H9 (cell line): ENCODE data around the gene C11orf87. TPM values are rescaled to one million over a fixed set of nuclear protein-coding genes. Genes with fewer than 3 reads are reported as not detected.
A peak's percentile ranks its signal among the peaks of the same experiment; 100 is the strongest.

ENCODE experiments used
- DNase-seq: peaks from one replicate; pipeline ENCODE4 v3.0.0-alpha.2; 2017
- H2AFZ ChIP-seq: one replicate; pipeline ENCODE4 v1.6.1; 2013; ENCODE audit warnings: mild to moderate bottlenecking, low read length, control low read depth, moderate library complexity
- H2AK5ac ChIP-seq: 2 replicates; pipeline ENCODE4 v1.6.1; 2013; ENCODE audit warnings: low read length, control low read depth, mixed read lengths; ENCODE audit not compliant: insufficient read length
- H2BK120ac ChIP-seq: one replicate; pipeline ENCODE4 v1.6.1; 2013; ENCODE audit warnings: low read depth, mild to moderate bottlenecking, low read length, control low read depth, inconsistent platforms; ENCODE audit not compliant: poor library complexity, severe bottlenecking
- H2BK12ac ChIP-seq: 2 replicates; pipeline ENCODE4 v1.6.1; 2013; ENCODE audit warnings: low read length, control low read depth, mixed read lengths, low read depth; ENCODE audit not compliant: insufficient read length
- H2BK15ac ChIP-seq: 2 replicates; pipeline ENCODE4 v1.6.1; 2013; ENCODE audit warnings: low read depth, low read length, control low read depth
- H2BK20ac ChIP-seq: one replicate; pipeline ENCODE4 v1.6.1; 2013; ENCODE audit warnings: low read depth, mild to moderate bottlenecking, low read length, control low read depth, inconsistent platforms; ENCODE audit not compliant: poor library complexity, severe bottlenecking
- H2BK5ac ChIP-seq: 2 replicates; pipeline ENCODE4 v1.6.1; 2013; ENCODE audit warnings: low read length, control low read depth, mixed read lengths; ENCODE audit not compliant: insufficient read length
- H3K14ac ChIP-seq: 2 replicates; pipeline ENCODE4 v1.6.1; 2013; ENCODE audit warnings: low read length, control low read depth; ENCODE audit not compliant: insufficient read depth
- H3K18ac ChIP-seq: 2 replicates; pipeline ENCODE4 v1.6.1; 2013; ENCODE audit warnings: low read depth, mild to moderate bottlenecking, mixed read lengths, low read length, control low read depth; ENCODE audit not compliant: insufficient read length
- H3K23ac ChIP-seq: 2 replicates; pipeline ENCODE4 v1.6.1; 2013; ENCODE audit warnings: low read length, control low read depth, mixed read lengths, low read depth; ENCODE audit not compliant: insufficient read length
- H3K23me2 ChIP-seq: 2 replicates; pipeline ENCODE4 v1.6.1; 2013; ENCODE audit warnings: low read depth, mild to moderate bottlenecking, mixed read lengths, low read length, control low read depth; ENCODE audit not compliant: insufficient read length, poor library complexity, severe bottlenecking
- H3K27ac ChIP-seq: 2 replicates; pipeline ENCODE4 v1.5.1; 2013; ENCODE audit warnings: low read length, control low read depth, mixed read lengths, low read depth; ENCODE audit not compliant: insufficient read length
- H3K27me3 ChIP-seq: 2 replicates; pipeline ENCODE4 v1.6.1; 2013; ENCODE audit warnings: low read length, control low read depth, inconsistent platforms; ENCODE audit not compliant: insufficient read depth
- H3K4ac ChIP-seq: 2 replicates; pipeline ENCODE4 v1.6.1; 2013; ENCODE audit warnings: low read depth, mild to moderate bottlenecking, control low read depth, inconsistent platforms, low read length, moderate library complexity
- H3K4me1 ChIP-seq: 2 replicates; pipeline ENCODE4 v1.6.1; 2013; ENCODE audit warnings: low read length, control low read depth, inconsistent platforms; ENCODE audit not compliant: insufficient read depth
- H3K4me2 ChIP-seq: 2 replicates; pipeline ENCODE4 v1.6.1; 2013; ENCODE audit warnings: low read length, control low read depth, mixed read lengths; ENCODE audit not compliant: insufficient read length, insufficient read depth
- H3K56ac ChIP-seq: 2 replicates; pipeline ENCODE4 v1.6.1; 2013; ENCODE audit warnings: low read depth, mild to moderate bottlenecking, mixed read lengths, low read length, control low read depth; ENCODE audit not compliant: insufficient read length
- H3K79me1 ChIP-seq: 2 replicates; pipeline ENCODE4 v1.6.1; 2013; ENCODE audit warnings: low read depth, mild to moderate bottlenecking, moderate library complexity, low read length, control low read depth, inconsistent platforms; ENCODE audit not compliant: insufficient read depth, poor library complexity, severe bottlenecking
- H3K79me2 ChIP-seq: 2 replicates; pipeline ENCODE4 v1.6.1; 2013; ENCODE audit warnings: low read length, control low read depth, inconsistent platforms; ENCODE audit not compliant: insufficient read depth
- H3K9ac ChIP-seq: 2 replicates; pipeline ENCODE4 v1.6.1; 2013; ENCODE audit warnings: low read length, control low read depth, mixed read lengths; ENCODE audit not compliant: insufficient read length; ENCODE audit errors: extremely low read depth
- H3K9me3 ChIP-seq: one replicate; pipeline ENCODE4 v1.6.1; 2013; ENCODE audit warnings: low read depth, low read length, inconsistent platforms; ENCODE audit not compliant: control insufficient read depth
- H3T11ph ChIP-seq: one replicate; pipeline ENCODE4 v1.6.1; 2013; ENCODE audit warnings: mild to moderate bottlenecking, low read length, control low read depth, inconsistent platforms
- H4K20me1 ChIP-seq: one replicate; pipeline ENCODE4 v1.6.1; 2013; ENCODE audit not compliant: control insufficient read depth, insufficient read length, insufficient read depth
- H4K5ac ChIP-seq: 2 replicates; pipeline ENCODE4 v1.6.1; 2013; ENCODE audit warnings: low read depth, mild to moderate bottlenecking, mixed read lengths, low read length, control low read depth; ENCODE audit not compliant: insufficient read length
- H4K8ac ChIP-seq: replicated peaks from 2 replicates; pipeline ENCODE4 v1.6.1; 2013; ENCODE audit warnings: low read length, control low read depth, mixed read lengths, low read depth; ENCODE audit not compliant: insufficient read length
- H4K91ac ChIP-seq: 2 replicates; pipeline ENCODE4 v1.6.1; 2013; ENCODE audit warnings: low read depth, mild to moderate bottlenecking, moderate library complexity, mixed read lengths, low read length, control low read depth; ENCODE audit not compliant: insufficient read length
- H3K27ac Mint-ChIP-seq, 3 experiments: 2 replicates in 2 of 3; 3 replicates in 1 of 3; pipeline ENCODE4 v1.8.0; 2020 to 2021; ENCODE audit warnings: mixed read lengths in 3 of 3, mild to moderate bottlenecking in 1 of 3, moderate library complexity in 1 of 3
- H3K27me3 Mint-ChIP-seq: 2 replicates; pipeline ENCODE4 v1.8.0; 2021; ENCODE audit warnings: low read depth, mild to moderate bottlenecking, moderate library complexity, mixed read lengths
- H3K36me3 Mint-ChIP-seq, 3 experiments: 2 replicates in 2 of 3; 3 replicates in 1 of 3; pipeline ENCODE4 v1.8.0; 2020 to 2021; ENCODE audit warnings: low read depth in 3 of 3, mixed read lengths in 3 of 3; ENCODE audit not compliant: insufficient read depth in 1 of 3
- H3K4me1 Mint-ChIP-seq, 2 experiments: 2 replicates each; pipeline ENCODE4 v1.8.0; 2020; ENCODE audit warnings: mixed read lengths in 2 of 2
- H3K4me3 Mint-ChIP-seq, 2 experiments: 2 replicates in 1 of 2; 3 replicates in 1 of 2; pipeline ENCODE4 v1.8.0; 2020 to 2021; ENCODE audit warnings: mild to moderate bottlenecking in 2 of 2, mixed read lengths in 2 of 2, moderate library complexity in 1 of 2
- H3K9me3 Mint-ChIP-seq, 2 experiments: 2 replicates in 1 of 2; 3 replicates in 1 of 2; pipeline ENCODE4 v1.8.0; 2020; ENCODE audit warnings: mild to moderate bottlenecking in 2 of 2, mixed read lengths in 2 of 2, moderate library complexity in 1 of 2
- WGBS: extraction: QIAGEN DNeasy Blood & Tissue Kit; methylation state at CpG from one replicate; pipeline ENCODE4 v1.1.7; 2013; ENCODE audit warnings: missing lambda C conversion rate, low lambda C conversion rate, mixed read lengths; ENCODE audit not compliant: insufficient read length; ENCODE audit errors: extremely low coverage; 5-methylcytosine and 5-hydroxymethylcytosine counted together
- total RNA-seq: library from RNA; stranded (reverse); gene quantifications from 2 replicates; pipeline ENCODE4 v1.2.1, GENCODE V29; 2021
- TF ChIP-seq, protein P1 (sequence below): fragments of 200-600 bp; sonication (generic); conservative IDR thresholded peaks from 3 replicates; pipeline ENCODE4 v1.8.0; 2021; ENCODE audit warnings: antibody characterized with exemption, mild to moderate bottlenecking

The C11orf87 gene
- total RNA-seq, 1 experiment from 2014 or later, result 0.11 TPM

DNA sequence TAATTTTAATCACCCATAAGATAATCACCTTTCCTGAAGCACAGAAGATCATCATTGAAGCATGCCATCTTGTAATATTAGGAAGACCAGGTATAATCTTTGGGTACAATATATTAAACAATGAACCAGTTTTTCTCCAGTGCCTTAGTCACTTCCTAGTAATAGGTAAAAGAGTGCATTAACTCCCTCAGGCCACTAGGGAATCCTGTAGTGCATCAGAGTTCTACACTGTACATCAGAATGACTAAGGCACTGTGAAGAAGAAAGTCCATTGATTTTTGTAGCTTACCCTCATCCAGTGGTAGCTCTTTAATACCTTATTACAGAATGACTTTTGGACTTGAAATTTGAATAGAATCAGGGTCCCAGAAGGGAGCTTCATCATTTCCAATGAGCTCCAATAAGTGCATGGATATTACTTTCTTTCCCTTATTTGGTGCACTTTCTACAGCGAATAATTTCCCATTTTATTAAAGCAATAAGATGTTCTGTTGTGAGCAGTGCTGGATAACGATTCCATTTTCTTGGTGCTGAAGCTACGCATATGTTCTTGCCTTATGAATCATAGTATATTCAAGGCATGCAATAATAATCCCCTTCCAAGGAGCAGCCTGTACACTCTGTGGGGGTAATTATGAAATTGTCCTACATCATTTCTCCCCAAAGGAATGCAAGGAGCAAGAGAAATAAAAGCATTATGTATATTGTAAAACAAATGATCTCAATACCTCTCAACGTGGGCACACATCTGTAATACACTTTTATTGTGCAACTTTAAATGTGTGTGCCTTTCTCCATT lies 4.7 kb downstream of the C11orf87 start:
- H4K91ac ChIP-seq, result no peak overlapping the region
- H2AFZ ChIP-seq, result no peak overlapping the region
- H3T11ph ChIP-seq, result no peak overlapping the region
- no peak overlapping the region for H3K23ac ChIP-seq
- Mint-ChIP-seq H3K4me3 (no peak overlapping the region), H3K9me3 (no peaks in the 10 kb centered on the region; a peak in 1 of 5 replicates), H3K27me3 (peaks cover 53% of the 10 kb centered on the region), H3K36me3 (peaks cover 0 to 2% (median 0%) of the 10 kb centered on the region in 3 experiments; a peak in 2 of 7 replicates), H3K4me1 (peaks cover 8 to 19% of the 10 kb centered on the region in 2 experiments), H3K27ac (no peak overlapping the region)
- H2BK120ac ChIP-seq, result no peak overlapping the region
- no peak overlapping the region for H3K56ac ChIP-seq
- H3K79me2 ChIP-seq, result no peaks in the 10 kb centered on the region
- peaks cover 17% of the 10 kb centered on the region for H3K23me2 ChIP-seq
- H4K5ac ChIP-seq, result no peak overlapping the region
- DNase-seq, result no peak
- no CpG with 5 or more reads among the region's 4 CpGs for WGBS
- no peak overlapping the region for H3K18ac ChIP-seq
- TF ChIP-seq, protein P1, sequence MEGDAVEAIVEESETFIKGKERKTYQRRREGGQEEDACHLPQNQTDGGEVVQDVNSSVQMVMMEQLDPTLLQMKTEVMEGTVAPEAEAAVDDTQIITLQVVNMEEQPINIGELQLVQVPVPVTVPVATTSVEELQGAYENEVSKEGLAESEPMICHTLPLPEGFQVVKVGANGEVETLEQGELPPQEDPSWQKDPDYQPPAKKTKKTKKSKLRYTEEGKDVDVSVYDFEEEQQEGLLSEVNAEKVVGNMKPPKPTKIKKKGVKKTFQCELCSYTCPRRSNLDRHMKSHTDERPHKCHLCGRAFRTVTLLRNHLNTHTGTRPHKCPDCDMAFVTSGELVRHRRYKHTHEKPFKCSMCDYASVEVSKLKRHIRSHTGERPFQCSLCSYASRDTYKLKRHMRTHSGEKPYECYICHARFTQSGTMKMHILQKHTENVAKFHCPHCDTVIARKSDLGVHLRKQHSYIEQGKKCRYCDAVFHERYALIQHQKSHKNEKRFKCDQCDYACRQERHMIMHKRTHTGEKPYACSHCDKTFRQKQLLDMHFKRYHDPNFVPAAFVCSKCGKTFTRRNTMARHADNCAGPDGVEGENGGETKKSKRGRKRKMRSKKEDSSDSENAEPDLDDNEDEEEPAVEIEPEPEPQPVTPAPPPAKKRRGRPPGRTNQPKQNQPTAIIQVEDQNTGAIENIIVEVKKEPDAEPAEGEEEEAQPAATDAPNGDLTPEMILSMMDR, result peak; percentile 55
- no peaks in the 10 kb centered on the region for H3K4me1 ChIP-seq
- H3K27ac ChIP-seq, result no peak overlapping the region
- no peaks in the 10 kb centered on the region for H4K20me1 ChIP-seq
- H2BK12ac ChIP-seq, result no peak overlapping the region
- H3K79me1 ChIP-seq, result no peaks in the 10 kb centered on the region
- H3K9ac ChIP-seq, result no peak overlapping the region
- H3K4ac ChIP-seq, result no peak overlapping the region
- H4K8ac ChIP-seq, result no peak overlapping the region
- no peak overlapping the region for H3K14ac ChIP-seq
- H3K27me3 ChIP-seq, result peaks cover 21% of the 10 kb centered on the region; the same call in 1 of the 2 replicates
- no peak overlapping the region for H2AK5ac ChIP-seq
- no peak overlapping the region for H2BK5ac ChIP-seq
- no peak overlapping the region for H3K4me2 ChIP-seq
- H3K9me3 ChIP-seq, result no peaks in the 10 kb centered on the region
- no peak overlapping the region for H2BK20ac ChIP-seq
- H2BK15ac ChIP-seq, result no peak overlapping the region
